DOHH2 (cell line): ENCODE data around the gene LGALS12.

ENCODE experiments used
- H3F3A ChIP-seq: fragments of 200-600 bp; sonication (generic), shearing (Covaris generic); 2 replicates; pipeline ENCODE4 v1.6.0; 2016; ENCODE audit warnings: antibody characterized with exemption, mild to moderate bottlenecking; ENCODE audit not compliant: control insufficient read depth, insufficient read depth
- H3K27ac ChIP-seq: fragments of 200-600 bp; sonication (generic); 2 replicates; pipeline ENCODE4 v1.5.1; 2014; ENCODE audit warnings: low read depth, mild to moderate bottlenecking, low read length, moderate library complexity
- H3K27me3 ChIP-seq: fragments of 200-600 bp; sonication (generic); 2 replicates; pipeline ENCODE4 v1.6.1; 2014; ENCODE audit warnings: mild to moderate bottlenecking, low read length, mixed read lengths; ENCODE audit not compliant: control insufficient read depth
- H3K36me3 ChIP-seq: fragments of 200-600 bp; sonication (generic); 2 replicates; pipeline ENCODE4 v1.6.1; 2014; ENCODE audit warnings: mild to moderate bottlenecking, low read length, moderate library complexity, mixed read lengths; ENCODE audit not compliant: control insufficient read depth
- H3K4me1 ChIP-seq: fragments of 200-600 bp; sonication (generic); 2 replicates; pipeline ENCODE4 v1.6.1; 2014; ENCODE audit warnings: mild to moderate bottlenecking, low read length, mixed read lengths; ENCODE audit not compliant: control insufficient read depth
- H3K4me2 ChIP-seq: fragments of 200-600 bp; sonication (generic); 2 replicates; pipeline ENCODE4 v1.6.0; 2014; ENCODE audit warnings: mild to moderate bottlenecking, low read length, moderate library complexity
- H3K4me3 ChIP-seq: fragments of 200-600 bp; sonication (generic); 2 replicates; pipeline ENCODE4 v1.5.1; 2014; ENCODE audit warnings: mild to moderate bottlenecking, low read length, mixed read lengths
- H3K79me2 ChIP-seq: fragments of 200-600 bp; sonication (generic); 2 replicates; pipeline ENCODE4 v1.6.1; 2014; ENCODE audit warnings: mild to moderate bottlenecking, low read length, mixed read lengths; ENCODE audit not compliant: control insufficient read depth
- H3K9me2 ChIP-seq: fragments of 200-600 bp; sonication (generic); replicated peaks from 2 replicates; pipeline ENCODE4 v1.6.1; 2014; ENCODE audit warnings: mild to moderate bottlenecking, low read length, mixed read lengths; ENCODE audit not compliant: control insufficient read depth
- H3K9me3 ChIP-seq: fragments of 200-600 bp; sonication (generic); 2 replicates; pipeline ENCODE4 v1.6.1; 2014; ENCODE audit warnings: antibody characterized with exemption, low read length, mixed read lengths; ENCODE audit not compliant: control insufficient read depth, insufficient read depth
- H4K20me1 ChIP-seq: fragments of 200-600 bp; sonication (generic); 2 replicates; pipeline ENCODE4 v1.6.0; 2014; ENCODE audit warnings: low read depth, mild to moderate bottlenecking, antibody characterized with exemption, low read length, moderate library complexity; ENCODE audit not compliant: control insufficient read depth, insufficient read depth
- EZH2phosphoT487 ChIP-seq: fragments of 200-600 bp; sonication (generic); IDR thresholded peaks from 2 replicates; pipeline ENCODE4 v1.6.1; 2017; ENCODE audit warnings: borderline replicate concordance, mild to moderate bottlenecking, antibody characterized with exemption, low read length, moderate library complexity, mixed read lengths
- TF ChIP-seq, protein P1 (sequence below): fragments of 200-600 bp; sonication (generic); IDR thresholded peaks from one replicate; pipeline ENCODE4 v1.5.1; 2014; ENCODE audit warnings: antibody characterized with exemption, mild to moderate bottlenecking, low read depth, low read length; ENCODE audit not compliant: poor library complexity, severe bottlenecking

Gene LGALS12

DNA sequence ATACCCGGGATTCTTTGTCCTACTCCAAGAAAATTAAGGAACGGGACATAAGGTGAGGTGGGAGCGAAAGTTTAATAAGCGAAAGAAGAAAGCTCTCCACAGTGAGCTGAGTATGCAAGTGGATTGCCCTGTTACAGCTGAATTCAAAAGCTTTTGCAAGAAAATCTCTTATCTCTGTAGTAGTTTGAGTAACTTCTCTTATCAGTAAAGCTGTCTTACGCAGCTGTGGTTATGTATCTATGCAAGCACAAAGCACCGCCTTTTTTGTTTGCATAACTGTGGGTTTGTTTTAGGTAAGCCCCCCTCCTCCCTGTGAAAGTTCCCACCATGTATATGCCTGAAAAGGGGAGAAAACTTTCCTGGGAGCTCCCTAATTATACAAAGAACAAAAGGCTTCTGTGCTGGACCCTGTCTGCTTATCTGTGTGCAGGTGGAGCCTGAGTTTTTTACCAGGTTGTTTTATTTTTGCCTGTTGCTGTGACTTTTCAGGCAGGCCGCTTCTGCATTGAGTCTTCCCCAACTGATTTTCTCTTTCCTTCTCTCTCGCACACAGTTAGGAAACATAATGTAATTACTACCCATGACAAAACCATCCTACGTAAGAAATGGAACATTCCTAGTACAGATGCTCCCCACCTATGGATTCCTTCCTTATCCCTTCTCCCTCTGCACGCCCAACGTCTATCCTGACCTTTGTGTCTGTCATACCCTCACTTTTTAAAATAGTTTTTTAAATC, 14.1 kb upstream of the LGALS12 start:
- Histone ChIP-seq H3K4me1 (no peaks in the 10 kb centered on the region), H3K4me3 (no peak overlapping the region), H4K20me1 (no peaks in the 10 kb centered on the region), H3K9me3 (no peaks in the 10 kb centered on the region), H3K4me2 (no peak overlapping the region), H3K27ac (no peak overlapping the region), H3F3A (no peaks in the 10 kb centered on the region), H3K36me3 (no peaks in the 10 kb centered on the region), H3K9me2 (no peaks in the 10 kb centered on the region), H3K79me2 (no peaks in the 10 kb centered on the region), H3K27me3 (peaks cover 11% of the 10 kb centered on the region; the same call in 1 of the 2 replicates)
- no peak for TF ChIP-seq EZH2phosphoT487
- TF ChIP-seq, protein P1, sequence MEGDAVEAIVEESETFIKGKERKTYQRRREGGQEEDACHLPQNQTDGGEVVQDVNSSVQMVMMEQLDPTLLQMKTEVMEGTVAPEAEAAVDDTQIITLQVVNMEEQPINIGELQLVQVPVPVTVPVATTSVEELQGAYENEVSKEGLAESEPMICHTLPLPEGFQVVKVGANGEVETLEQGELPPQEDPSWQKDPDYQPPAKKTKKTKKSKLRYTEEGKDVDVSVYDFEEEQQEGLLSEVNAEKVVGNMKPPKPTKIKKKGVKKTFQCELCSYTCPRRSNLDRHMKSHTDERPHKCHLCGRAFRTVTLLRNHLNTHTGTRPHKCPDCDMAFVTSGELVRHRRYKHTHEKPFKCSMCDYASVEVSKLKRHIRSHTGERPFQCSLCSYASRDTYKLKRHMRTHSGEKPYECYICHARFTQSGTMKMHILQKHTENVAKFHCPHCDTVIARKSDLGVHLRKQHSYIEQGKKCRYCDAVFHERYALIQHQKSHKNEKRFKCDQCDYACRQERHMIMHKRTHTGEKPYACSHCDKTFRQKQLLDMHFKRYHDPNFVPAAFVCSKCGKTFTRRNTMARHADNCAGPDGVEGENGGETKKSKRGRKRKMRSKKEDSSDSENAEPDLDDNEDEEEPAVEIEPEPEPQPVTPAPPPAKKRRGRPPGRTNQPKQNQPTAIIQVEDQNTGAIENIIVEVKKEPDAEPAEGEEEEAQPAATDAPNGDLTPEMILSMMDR: no peak

DNA sequence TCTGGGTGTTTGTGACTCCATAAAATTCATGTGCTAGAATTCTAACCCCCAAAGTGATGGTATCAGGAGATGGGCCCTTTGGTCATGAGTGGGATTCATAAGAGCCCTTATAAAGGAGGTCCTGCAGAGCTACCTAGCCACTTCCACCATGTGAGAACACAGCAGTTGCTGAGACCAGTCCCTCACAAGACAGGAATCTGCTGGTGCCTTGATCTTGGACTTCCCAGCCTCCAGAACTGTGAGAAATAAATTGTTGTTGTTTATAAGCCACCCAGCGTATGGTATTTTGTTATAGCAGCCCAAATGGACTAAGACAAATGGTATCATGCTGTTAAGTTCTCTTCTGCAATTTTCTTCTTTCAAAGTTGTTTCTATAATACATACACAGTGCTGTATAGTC, 13.4 kb upstream of the LGALS12 start:
- no peaks in the 10 kb centered on the region for H4K20me1 ChIP-seq
- H3K9me2 ChIP-seq: no peaks in the 10 kb centered on the region
- no peaks in the 10 kb centered on the region for H3K36me3 ChIP-seq
- H3K4me2 ChIP-seq: no peak overlapping the region
- no peaks in the 10 kb centered on the region for H3K79me2 ChIP-seq
- H3K4me1 ChIP-seq: no peaks in the 10 kb centered on the region
- no peaks in the 10 kb centered on the region; the same call in 1 of the 2 replicates for H3K9me3 ChIP-seq
- TF ChIP-seq, protein P1: no peak
- TF ChIP-seq EZH2phosphoT487: no peak
- no peaks in the 10 kb centered on the region for H3F3A ChIP-seq
- H3K27ac ChIP-seq: no peak overlapping the region
- H3K4me3 ChIP-seq: no peak overlapping the region
- peaks cover 16% of the 10 kb centered on the region for H3K27me3 ChIP-seq

DNA sequence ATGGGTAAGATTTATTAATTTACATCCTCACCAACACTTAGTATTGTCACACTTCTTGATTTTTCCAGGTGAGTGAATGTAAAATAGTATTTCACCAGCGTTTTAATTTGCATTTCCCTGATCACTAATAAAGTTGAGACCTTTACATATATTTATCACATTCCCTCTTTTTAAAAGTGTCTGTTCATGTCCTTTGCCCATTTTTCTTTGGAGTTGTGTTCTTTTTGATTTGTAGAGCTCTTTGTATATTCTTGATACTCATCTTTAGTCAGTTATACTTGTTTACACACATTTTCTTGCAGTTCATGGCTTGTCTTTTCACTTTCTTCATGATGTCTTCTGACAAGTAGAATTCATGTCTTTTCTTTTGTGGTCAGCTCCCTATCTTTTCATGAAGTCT, 12.8 kb upstream of the LGALS12 start:
- Histone ChIP-seq H3K79me2 (no peaks in the 10 kb centered on the region), H3K9me3 (peaks cover 6% of the 10 kb centered on the region; the same call in 1 of the 2 replicates), H3K27me3 (peaks cover 20% of the 10 kb centered on the region), H3K4me1 (no peaks in the 10 kb centered on the region), H4K20me1 (no peaks in the 10 kb centered on the region), H3K27ac (no peak overlapping the region), H3F3A (no peaks in the 10 kb centered on the region), H3K4me2 (no peak overlapping the region), H3K4me3 (no peak overlapping the region), H3K9me2 (no peaks in the 10 kb centered on the region), H3K36me3 (no peaks in the 10 kb centered on the region)
- TF ChIP-seq, protein P1: no peak
- TF ChIP-seq EZH2phosphoT487: no peak
